GOT3 (cell line): Measurements from ENCODE around the gene OGA.

Experiments
- DNase-seq: peaks from one replicate; lab custom pipeline; 2025; ENCODE audit warnings: mixed read lengths; lab: John Stamatoyannopoulos, UW

OGA gene

DNA sequence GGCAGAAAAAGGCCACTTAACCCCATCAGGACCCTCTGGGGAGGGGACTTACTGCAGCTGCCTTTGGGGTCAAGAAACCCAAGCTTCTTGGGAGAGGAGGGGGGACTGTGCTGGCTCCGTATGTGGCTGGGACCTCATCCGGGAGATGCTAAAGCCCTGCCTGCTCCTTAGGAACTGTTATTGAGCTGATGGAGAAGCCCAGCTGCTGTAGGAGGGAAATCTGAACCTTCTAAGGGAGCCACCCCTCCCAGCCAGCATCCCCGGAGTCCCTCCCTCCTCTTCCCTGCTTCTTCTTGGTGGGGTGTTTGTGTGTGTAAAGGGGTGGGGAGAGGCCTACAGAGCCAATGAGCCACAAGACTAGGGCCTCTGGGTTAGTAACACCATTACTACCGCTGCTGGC lies 17.1 kb upstream of the OGA start:
- DNase-seq: no peak

DNA sequence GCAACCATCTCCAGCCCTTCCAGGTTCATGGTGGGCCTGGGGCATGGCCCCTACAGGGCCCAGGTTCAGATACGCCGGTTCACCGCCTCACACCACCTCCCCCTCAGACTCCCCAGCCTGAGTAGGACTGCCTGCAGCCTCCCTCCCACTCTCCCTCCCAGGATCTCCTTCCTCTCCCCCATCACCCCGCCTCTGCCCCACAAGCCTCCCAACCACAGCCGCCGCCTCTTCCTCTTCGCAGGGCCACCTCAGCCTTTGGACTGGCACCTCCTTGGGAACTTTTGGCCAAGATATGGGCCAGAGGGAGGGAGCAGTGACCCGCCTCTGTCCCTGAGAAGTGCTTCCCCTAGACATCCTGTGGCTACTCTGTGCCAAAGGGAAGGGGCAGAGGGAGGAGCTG lies 16.1 kb upstream of the OGA start:
- no peak for DNase-seq

DNA sequence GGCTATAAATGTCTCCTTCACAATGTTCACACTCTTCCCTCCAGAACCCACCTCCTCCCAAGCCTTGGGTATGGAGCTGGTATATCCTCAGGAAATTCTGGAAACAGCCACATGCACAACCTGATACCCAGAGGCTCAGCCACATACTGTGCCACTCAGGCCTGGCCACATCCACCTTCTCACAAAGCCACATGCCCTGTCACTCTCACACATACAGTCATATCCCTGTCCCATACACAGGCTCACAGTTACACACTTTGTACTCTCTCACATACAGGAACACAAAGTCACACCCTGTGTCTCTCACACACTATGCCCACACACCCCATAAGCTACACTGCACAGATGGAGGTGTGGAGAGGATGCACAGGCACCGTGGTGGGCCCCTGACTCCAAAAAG lies 15.2 kb upstream of the OGA start:
- DNase-seq: no peak

DNA sequence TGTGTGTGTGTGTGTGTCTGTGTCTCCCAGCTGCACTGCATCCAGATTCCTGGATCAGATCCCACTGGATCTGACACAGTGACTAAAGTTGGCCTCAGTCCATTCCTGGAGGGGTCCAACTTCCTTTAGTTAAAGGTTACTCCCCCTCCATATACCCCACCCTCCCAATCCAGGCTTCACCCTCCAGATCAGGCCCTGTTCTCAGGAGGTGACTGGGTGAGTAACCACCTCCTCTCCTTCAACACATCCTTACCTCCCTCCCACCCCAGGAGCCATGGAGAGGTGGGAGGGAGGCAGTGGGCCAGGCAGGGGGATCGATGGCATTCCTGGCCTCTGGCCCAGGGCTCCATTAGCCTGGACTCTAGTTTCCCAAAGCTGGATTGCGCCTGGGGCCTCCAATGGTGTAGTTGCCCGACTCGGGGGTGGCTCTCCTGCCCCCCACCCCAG lies 14.1 kb upstream of the OGA start:
- DNase-seq: no peak

- DNase-seq: no peak
These were observed 13.0 kb upstream of the OGA start for GRCh38 chr10:101831169-101831811.

DNA sequence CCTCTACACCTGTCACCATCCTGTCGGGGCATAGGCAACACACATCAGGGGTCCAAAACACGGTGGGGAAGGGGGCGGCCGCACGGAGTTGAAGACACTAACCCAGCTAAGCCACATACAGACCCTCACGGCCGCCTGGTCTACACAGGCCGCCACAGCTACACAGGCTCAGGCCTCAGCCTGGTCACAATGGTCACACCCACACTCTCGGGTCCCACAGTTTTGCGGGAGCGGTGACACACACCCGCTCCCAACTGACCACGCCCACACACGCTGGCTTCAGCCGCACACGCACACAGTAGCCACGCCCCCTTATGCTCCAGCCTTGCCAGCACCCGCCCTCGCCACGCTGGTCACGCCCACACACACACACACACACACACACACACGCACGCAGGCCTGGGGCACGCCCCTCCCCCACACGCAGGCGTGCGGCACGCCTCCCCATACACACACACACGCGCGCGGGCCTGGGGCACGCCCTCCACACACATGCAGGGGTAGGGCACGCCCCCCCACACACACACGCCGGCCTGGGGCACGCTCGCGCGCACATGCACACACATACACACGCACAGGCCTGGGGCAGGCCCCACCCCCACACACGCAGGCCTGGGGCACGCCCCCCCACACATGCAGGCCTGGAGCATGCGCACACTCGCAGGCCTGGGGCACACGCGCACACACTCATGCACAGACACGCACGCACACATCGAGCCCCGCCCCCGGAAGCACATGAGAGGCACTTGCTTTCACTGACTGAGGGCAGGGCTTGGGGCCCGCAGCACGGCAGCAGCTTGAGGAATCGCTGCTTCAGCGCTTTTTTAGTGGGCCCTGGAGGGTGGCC lies 12.3 kb upstream of the OGA start:
- DNase-seq: peak; percentile 45

DNA sequence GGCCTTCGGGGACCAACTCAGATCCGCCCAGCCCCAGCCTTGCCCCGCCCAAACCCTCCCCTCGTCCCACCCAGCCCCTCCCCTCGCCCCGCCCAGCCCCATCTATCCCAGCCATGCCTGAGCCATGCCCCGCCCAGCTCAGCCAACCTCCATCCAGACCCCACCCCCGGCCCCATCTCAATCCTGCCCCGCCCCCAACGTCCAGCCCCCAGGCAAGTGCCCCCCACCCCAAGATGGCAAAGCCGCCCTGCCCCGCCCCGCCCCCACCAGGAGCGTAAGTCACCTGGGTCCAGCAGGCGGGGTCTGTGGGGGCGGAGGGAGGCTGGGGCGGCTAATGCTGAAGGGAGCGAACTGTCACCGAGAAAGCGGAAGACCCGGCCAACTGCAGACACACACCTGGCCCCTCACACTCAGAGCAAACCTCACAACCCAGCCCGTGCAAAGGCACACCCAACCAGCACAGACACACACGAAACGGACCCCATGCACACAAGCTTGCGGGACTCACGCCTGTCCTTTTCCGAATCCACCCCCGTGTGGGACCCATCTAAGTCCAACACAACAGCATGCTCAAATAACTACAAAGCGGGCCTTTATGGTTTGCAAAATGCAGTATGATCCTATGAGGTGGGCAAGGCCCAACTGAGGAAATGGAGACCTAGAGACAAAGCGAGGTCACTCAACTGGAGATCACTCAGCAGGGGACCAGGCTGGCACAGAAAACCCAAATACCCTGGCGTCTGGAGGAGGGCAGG lies 11.5 kb upstream of the OGA start:
- DNase-seq: no peak

DNA sequence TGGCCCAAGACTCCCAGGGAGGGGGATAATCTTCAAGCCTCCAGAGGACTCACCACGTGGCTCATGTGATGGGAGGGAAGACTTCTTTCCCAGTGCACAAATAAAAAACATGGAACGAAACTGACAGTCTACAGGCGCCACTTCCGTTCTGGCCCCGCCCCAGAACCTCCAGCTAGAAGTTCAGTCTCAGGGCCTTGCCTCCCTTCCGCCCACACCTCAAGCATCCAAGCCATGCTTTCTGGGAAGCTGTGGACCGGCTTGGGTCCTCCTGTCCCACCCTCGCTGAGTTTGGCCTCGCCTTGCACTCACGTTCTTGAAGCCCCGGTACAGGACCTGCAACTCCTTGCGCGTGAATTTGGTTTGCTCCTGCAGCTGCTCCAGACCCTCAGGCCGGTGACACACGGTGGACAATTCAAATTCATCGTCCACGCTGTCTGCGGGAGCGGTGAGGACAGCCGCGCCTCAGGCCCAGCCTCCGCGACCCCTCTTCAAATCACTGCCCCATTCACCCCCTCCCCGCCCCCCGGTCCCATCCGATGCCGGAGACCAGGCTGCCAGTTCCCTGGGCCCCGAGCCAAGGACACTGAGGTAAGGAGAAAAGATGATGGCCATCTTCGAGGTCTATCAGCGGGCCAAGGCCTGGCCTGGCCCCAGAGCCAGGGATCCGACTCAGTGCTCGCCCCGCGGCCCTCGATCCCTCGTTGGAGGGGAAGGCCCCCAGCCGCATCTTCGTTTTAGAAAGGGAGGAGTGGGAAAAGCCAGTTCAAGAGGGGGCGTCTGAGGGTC lies 10.7 kb upstream of the OGA start:
- DNase-seq: no peak

DNA sequence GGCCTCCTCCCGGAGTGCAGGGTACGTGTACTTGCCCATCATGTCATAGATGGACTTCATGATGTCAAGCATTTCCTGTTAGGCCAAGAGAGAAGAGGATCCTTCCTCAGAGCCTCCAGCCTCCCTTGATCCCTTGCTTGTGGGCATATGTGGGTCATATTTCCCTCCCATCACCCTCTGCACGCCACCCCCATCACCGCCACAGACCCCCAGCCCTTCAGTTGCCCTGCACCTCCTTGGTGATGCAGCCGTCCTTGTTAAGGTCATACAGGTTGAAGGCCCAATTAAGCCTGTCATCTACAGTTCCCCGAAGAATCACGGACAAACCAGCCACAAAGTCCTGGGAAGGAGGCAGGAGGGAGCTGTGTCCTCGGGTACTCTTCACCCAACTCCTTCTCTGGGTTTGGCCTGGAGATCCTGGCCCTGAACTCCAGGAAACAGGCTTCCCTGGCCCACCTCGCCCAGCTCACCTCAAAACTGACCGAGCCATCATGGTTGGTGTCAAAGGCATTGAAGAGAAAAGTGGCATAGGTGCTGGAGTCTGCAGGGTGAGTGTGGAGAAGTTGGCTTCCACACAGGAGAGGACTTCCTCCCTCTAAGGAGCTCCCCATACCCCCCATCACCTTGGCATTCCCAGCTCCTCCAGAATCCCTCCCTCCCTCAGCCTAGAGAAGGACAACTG lies 9.8 kb upstream of the OGA start:
- DNase-seq: no peak

DNA sequence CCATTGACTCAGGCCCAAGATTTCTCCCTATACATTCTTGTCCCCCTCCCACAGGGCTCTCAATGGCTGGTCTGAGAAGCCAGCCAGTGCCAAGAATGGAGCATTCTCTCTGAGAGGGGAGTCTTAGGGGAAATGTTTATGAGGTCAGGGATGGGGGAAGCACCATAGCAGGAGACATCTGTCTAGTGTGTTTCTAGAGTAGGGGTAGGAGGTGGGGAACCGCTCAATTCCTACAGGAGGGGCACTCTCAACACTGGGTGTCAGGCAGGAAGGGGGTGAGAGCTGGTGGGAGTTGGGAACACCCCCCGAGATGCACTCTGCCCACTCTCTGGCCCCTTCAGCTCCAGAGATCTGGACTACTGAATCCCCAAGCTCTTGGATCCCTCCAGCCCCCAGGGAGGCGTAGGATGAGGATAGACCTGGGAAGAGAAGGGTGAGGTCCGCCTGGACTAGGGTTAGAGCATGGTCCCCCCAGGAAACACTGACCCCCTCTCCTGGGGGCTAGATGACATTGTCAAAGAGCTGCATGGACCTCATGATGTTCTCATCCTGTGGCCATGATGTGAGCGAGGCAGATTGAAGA lies 8.7 kb upstream of the OGA start:
- DNase-seq: no peak

- DNase-seq: no peak
These were observed 6.5 kb upstream of the OGA start for GRCh38 chr10:101824736-101825135.

- no peak for DNase-seq
These were observed 809 bp upstream of the OGA start for GRCh38 chr10:101818872-101819633.

DNA sequence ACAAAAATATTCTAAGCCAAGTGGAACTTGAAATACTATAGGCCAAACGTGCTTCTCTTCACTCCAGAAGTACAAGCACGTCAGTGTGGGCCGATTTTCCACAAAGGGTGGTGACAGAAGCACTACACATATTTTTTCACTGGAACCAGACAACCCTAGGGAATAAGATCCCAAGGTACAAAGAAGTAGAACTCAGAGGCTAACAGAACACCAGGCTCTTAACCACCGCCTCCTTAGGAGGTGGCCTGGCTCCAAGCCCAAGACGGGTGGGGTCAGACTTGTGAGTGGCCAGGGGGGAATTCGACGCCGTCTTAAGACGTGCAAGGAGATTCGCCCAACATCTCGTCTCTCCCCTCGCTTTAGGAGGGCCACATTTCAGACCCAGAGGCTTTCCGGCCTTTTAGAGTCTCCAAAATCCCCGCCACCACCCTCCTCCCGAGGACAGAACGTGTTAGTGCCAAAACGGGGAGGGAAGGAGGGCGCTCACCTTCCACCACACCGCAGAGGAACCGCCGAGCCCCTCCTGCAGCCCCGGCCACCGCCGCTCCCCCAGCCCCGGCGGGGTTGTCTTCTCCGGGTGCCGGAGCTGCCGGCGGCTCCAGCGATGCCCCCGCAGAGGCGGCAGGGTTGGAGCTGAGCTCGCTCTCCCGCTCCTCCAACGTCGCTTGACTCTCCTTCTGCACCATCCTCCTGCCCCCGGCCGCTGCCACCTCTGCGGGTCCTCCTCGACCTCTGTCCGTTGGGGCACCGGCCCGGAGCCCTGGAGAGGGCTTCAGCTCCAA lies 716 bp downstream of the OGA start:
- no peak for DNase-seq

- no peak for DNase-seq
These were observed 1.3 kb downstream of the OGA start for GRCh38 chr10:101816913-101817336.

DNA sequence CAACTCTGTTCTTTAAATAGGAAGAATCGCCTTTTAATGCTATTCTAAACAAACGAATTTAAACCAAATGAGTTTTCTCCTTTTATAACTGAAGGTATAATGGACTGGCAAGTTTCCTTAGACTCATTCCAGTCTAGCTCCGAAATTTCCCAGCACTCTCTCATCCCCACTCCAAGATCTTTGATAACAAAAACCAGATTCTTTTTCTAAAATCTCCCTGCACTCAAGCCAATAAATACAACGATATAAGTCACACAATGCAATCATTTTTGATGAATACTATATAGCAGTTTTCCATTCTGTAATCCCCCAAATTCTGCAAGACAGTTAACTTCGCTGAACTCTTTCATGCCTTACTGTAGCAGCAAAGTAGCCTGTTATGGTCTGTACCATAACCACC lies 1.9 kb downstream of the OGA start:
- DNase-seq: no peak

DNA sequence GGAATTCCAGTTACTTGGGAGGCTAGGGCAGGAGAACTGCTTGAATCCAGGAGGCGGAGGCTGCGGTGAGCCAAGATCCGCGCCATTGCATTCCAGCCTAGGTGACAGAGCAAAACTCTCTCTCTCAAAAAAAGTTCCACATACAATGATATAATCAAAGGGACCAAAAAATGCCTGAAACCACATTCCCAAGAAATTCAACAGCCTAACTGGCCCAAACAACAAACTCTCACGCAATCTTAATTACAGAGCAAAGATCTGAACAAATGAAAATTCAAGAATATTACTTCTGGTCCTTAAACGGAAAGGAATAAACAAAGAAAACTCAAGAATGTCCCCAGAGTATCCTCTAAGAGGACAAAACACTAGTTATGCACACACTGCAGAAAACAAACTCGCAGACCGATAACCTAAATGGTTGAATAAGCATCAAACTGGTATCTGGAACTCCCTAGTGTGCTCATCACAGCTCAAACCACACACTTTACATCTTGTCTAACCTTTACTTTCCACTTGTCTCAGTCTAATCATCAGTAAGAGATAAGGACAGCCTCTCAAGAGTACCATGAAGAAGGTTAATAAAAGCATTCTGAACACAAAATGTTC lies 3.7 kb downstream of the OGA start:
- DNase-seq: no peak

GRCh38 chr10:101812606-101813005 lies 5.6 kb downstream of the OGA start:
- no peak for DNase-seq

- no peak for DNase-seq
These were observed 11.1 kb downstream of the OGA start for GRCh38 chr10:101807158-101807557.

DNA sequence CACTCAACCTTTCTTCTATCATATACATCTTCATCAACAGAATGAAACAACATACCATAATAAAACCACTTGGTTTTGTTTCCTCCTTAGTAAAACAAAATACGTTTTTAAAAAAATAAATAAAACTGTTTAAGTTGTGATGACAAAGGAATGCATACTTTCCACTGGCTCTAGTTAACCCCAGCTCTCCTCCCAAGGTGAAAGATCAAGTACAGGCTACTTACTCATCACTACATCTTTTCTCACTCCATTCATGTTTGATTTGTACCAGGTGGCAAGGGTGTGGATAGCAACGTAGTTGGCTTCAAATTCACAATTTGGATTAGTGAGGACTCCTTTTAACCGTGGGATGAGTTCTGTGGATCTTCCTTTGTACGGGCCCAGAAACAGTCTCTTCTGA lies 14.7 kb downstream of the OGA start:
- DNase-seq: no peak
